ENCODE results near the gene TLX3. TPM values are rescaled to one million over a fixed set of nuclear protein-coding genes. Genes with fewer than 3 reads are reported as not detected.

The TLX3 gene
- polyA plus RNA-seq, 1 donor (not counting 4 experiments of a cell fraction or from before 2014, with no cell fraction given): not detected

DNA sequence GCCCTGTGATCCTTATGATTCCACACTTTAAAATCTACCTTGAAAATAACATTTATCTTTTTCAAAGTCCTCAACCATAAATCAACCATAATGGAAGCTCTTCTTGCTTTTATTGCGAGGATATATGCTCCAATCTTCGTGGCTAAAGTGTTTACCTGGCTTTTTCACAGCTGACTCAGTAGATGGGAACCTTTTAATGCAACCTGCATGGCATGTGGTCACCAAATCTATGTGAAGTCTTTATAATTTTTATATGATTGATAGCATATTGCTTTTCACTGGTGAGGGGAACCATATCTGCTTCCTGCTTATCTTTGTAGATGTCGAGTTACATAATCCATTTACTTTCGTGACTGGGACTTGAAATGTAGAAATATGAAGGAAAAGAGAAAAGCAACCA, 47.1 kb upstream of the TLX3 start:
- H4K20me1 ChIP-seq (ENCODE audit: control insufficient read depth, extremely low read depth, insufficient read depth, low read length): no peaks in the 10 kb centered on the region

DNA sequence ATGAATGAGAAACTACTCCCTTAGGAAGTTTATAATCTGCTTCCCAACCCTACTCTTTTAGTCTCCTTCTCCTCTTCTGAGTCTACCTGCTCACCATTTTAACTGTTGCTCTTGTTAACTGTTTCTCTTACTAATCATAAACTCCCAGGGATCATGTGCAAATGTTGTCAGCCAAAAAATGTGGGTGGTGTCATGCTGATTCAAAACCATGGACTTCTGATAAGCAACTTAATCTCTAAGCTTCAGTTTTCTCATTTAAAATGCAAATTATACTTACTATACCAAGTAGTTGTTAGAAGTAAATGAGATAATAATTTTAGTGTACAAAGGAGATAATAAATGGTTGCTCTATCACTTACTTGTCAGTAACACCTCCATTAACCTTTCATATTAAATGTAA, 45.9 kb upstream of the TLX3 start:
- no peaks in the 10 kb centered on the region for H3K36me3 ChIP-seq (ENCODE audit: control insufficient read depth in 2 of 2, extremely low read depth in 1 of 2, insufficient read depth in 2 of 2, low read length in 2 of 2)
- no peaks in the 10 kb centered on the region for H4K20me1 ChIP-seq (ENCODE audit: control insufficient read depth, extremely low read depth, insufficient read depth, low read length)
- no peak overlapping the region for H3K27ac ChIP-seq (ENCODE audit: control insufficient read depth, insufficient read depth, low read length)
- no peaks in the 10 kb centered on the region for H3K79me2 ChIP-seq (ENCODE audit: control insufficient read depth, insufficient read depth, low read length)
- no peak for TF ChIP-seq EZH2 (IDR thresholded peaks at IDR 0.05; ENCODE audit: low read length)
- no peaks in the 10 kb centered on the region for H3K9me1 ChIP-seq (ENCODE audit: control insufficient read depth, extremely low read depth, insufficient read depth, low read length)
- no peak for DNase-seq (ENCODE audit: low read depth, low spot score)
- no peaks in the 10 kb centered on the region for H3K4me1 ChIP-seq (ENCODE audit: control insufficient read depth, extremely low read depth, insufficient read depth, low read length)
- dilution Hi-C loops (cut with MboI; ENCODE audit: extremely low pct_ligation_motif_present, low sequenced_read_pairs): no loop called here
- no peaks in the 10 kb centered on the region for H3K27me3 ChIP-seq (ENCODE audit: control insufficient read depth, extremely low read depth, insufficient read depth, low read length)
- no peak overlapping the region for H3K4me3 ChIP-seq (ENCODE audit: control insufficient read depth in 2 of 3, extremely low read depth in 1 of 3, insufficient read depth in 2 of 3, low read depth in 1 of 3, low read length in 3 of 3)
- no peak overlapping the region for H3K9ac ChIP-seq (ENCODE audit: control insufficient read depth, extremely low read depth, insufficient read depth, low read length)
- no peaks in the 10 kb centered on the region for H3K9me3 ChIP-seq (ENCODE audit: control insufficient read depth, low read depth, low read length)
- no peak overlapping the region for H3K4me2 ChIP-seq (ENCODE audit: control insufficient read depth, extremely low read depth, insufficient read depth, low read depth, low read length)
- no peak for FAIRE-seq
- no peak overlapping the region for H2AFZ ChIP-seq (ENCODE audit: control insufficient read depth, low read length)

More for the DNA sequence above, 47.1 kb upstream of the TLX3 start:
- no peaks in the 10 kb centered on the region for H3K27me3 ChIP-seq (ENCODE audit: control insufficient read depth, extremely low read depth, insufficient read depth, low read length)
- H3K4me1 ChIP-seq (ENCODE audit: control insufficient read depth, extremely low read depth, insufficient read depth, low read length): no peaks in the 10 kb centered on the region
- no peak overlapping the region for H3K4me2 ChIP-seq (ENCODE audit: control insufficient read depth, extremely low read depth, insufficient read depth, low read depth, low read length)
- no peak overlapping the region for H3K4me3 ChIP-seq (ENCODE audit: control insufficient read depth in 2 of 3, extremely low read depth in 1 of 3, insufficient read depth in 2 of 3, low read depth in 1 of 3, low read length in 3 of 3)
- no peaks in the 10 kb centered on the region for H3K36me3 ChIP-seq (ENCODE audit: control insufficient read depth in 2 of 2, extremely low read depth in 1 of 2, insufficient read depth in 2 of 2, low read length in 2 of 2)
- H2AFZ ChIP-seq (ENCODE audit: control insufficient read depth, low read length): no peak overlapping the region
- dilution Hi-C loops (cut with MboI; ENCODE audit: extremely low pct_ligation_motif_present, low sequenced_read_pairs): no loop called here
- no peaks in the 10 kb centered on the region for H3K9me3 ChIP-seq (ENCODE audit: control insufficient read depth, low read depth, low read length)
- no peaks in the 10 kb centered on the region for H3K9me1 ChIP-seq (ENCODE audit: control insufficient read depth, extremely low read depth, insufficient read depth, low read length)
- no peak for FAIRE-seq
- no peak overlapping the region for H3K9ac ChIP-seq (ENCODE audit: control insufficient read depth, extremely low read depth, insufficient read depth, low read length)
- DNase-seq (ENCODE audit: low read depth, low spot score): no peak
- TF ChIP-seq, protein P1, sequence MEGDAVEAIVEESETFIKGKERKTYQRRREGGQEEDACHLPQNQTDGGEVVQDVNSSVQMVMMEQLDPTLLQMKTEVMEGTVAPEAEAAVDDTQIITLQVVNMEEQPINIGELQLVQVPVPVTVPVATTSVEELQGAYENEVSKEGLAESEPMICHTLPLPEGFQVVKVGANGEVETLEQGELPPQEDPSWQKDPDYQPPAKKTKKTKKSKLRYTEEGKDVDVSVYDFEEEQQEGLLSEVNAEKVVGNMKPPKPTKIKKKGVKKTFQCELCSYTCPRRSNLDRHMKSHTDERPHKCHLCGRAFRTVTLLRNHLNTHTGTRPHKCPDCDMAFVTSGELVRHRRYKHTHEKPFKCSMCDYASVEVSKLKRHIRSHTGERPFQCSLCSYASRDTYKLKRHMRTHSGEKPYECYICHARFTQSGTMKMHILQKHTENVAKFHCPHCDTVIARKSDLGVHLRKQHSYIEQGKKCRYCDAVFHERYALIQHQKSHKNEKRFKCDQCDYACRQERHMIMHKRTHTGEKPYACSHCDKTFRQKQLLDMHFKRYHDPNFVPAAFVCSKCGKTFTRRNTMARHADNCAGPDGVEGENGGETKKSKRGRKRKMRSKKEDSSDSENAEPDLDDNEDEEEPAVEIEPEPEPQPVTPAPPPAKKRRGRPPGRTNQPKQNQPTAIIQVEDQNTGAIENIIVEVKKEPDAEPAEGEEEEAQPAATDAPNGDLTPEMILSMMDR (optimal IDR thresholded peaks at IDR 0.05 in 1 of 3, IDR thresholded peaks at IDR 0.05 in 1 of 3, conservative IDR thresholded peaks at IDR 0.05 in 1 of 3; ENCODE audit: extremely low read depth in 1 of 3, insufficient read depth in 2 of 3, low read length in 3 of 3): no peak
- no peak for TF ChIP-seq EZH2 (IDR thresholded peaks at IDR 0.05; ENCODE audit: low read length)
- no peaks in the 10 kb centered on the region for H3K79me2 ChIP-seq (ENCODE audit: control insufficient read depth, insufficient read depth, low read length)
- H3K27ac ChIP-seq (ENCODE audit: control insufficient read depth, insufficient read depth, low read length): no peak overlapping the region

DNA sequence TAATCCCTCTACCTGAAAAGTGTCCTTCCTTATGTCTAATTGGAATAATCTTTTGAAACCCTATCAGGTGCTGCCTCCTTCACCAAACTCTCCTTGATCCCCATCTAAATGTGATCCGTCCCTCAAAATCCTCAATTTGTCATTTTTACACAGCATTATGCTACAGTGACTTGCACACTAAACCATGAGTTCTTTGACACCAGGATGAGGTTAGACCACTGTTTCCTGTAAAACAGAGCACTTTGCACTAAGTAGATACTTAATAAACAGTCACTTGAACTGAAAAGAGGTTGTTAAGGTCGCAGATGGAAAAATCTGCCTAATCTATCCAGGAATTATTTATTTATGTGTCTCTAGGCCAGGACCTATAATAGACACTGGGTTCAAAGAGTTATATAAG, 44.2 kb upstream of the TLX3 start:
- Histone ChIP-seq H3K27me3 (ENCODE audit: control insufficient read depth, extremely low read depth, insufficient read depth, low read length) (no peaks in the 10 kb centered on the region), H3K9me1 (ENCODE audit: control insufficient read depth, extremely low read depth, insufficient read depth, low read length) (no peaks in the 10 kb centered on the region), H4K20me1 (ENCODE audit: control insufficient read depth, extremely low read depth, insufficient read depth, low read length) (no peaks in the 10 kb centered on the region), H3K9me3 (ENCODE audit: control insufficient read depth, low read depth, low read length) (no peaks in the 10 kb centered on the region), H3K4me2 (ENCODE audit: control insufficient read depth, extremely low read depth, insufficient read depth, low read depth, low read length) (no peak overlapping the region), H3K79me2 (ENCODE audit: control insufficient read depth, insufficient read depth, low read length) (no peaks in the 10 kb centered on the region), H3K36me3 (ENCODE audit: control insufficient read depth in 2 of 2, extremely low read depth in 1 of 2, insufficient read depth in 2 of 2, low read length in 2 of 2) (no peaks in the 10 kb centered on the region), H3K4me1 (ENCODE audit: control insufficient read depth, extremely low read depth, insufficient read depth, low read length) (no peaks in the 10 kb centered on the region), H3K27ac (ENCODE audit: control insufficient read depth, insufficient read depth, low read length) (no peak overlapping the region), H2AFZ (ENCODE audit: control insufficient read depth, low read length) (no peak overlapping the region), H3K9ac (ENCODE audit: control insufficient read depth, extremely low read depth, insufficient read depth, low read length) (no peak overlapping the region), H3K4me3 (ENCODE audit: control insufficient read depth in 2 of 3, extremely low read depth in 1 of 3, insufficient read depth in 2 of 3, low read depth in 1 of 3, low read length in 3 of 3) (no peak overlapping the region)
- FAIRE-seq (no peak), DNase-seq (ENCODE audit: low read depth, low spot score) (no peak)
- TF ChIP-seq EZH2 (IDR thresholded peaks at IDR 0.05; ENCODE audit: low read length): no peak
- TF ChIP-seq, protein P1 (optimal IDR thresholded peaks at IDR 0.05 in 1 of 3, IDR thresholded peaks at IDR 0.05 in 1 of 3, conservative IDR thresholded peaks at IDR 0.05 in 1 of 3; ENCODE audit: extremely low read depth in 1 of 3, insufficient read depth in 2 of 3, low read length in 3 of 3): no peak
- dilution Hi-C loops (cut with MboI; ENCODE audit: extremely low pct_ligation_motif_present, low sequenced_read_pairs): no loop called here

Measured in keratinocyte (primary cell).